WTC11 (cell line): ENCODE data around the gene IQCF2.

ENCODE experiments used
- CBFB ChIP-seq: sonication (generic); formaldehyde crosslinking; IDR thresholded peaks from 2 replicates; pipeline ENCODE4 v1.8.1; 2022; ENCODE audit warnings: mild to moderate bottlenecking, low read depth, missing genetic modification reagents
- NR2C2 ChIP-seq: sonication (generic); formaldehyde crosslinking; IDR thresholded peaks from 2 replicates; pipeline ENCODE4 v1.8.0; 2022; ENCODE audit warnings: mild to moderate bottlenecking, missing genetic modification reagents
- TP53 ChIP-seq: sonication (generic); formaldehyde crosslinking; IDR thresholded peaks from 2 replicates; pipeline ENCODE4 v1.8.1; 2023; ENCODE audit warnings: mild to moderate bottlenecking, missing genetic modification reagents
- TF ChIP-seq, protein P1 (sequence below): sonication (generic); formaldehyde crosslinking; conservative IDR thresholded peaks from 2 replicates; pipeline ENCODE4 v1.8.1; 2022; ENCODE audit warnings: mild to moderate bottlenecking, missing genetic modification reagents
- TF ChIP-seq, protein P2 (sequence below): sonication (generic); formaldehyde crosslinking; IDR thresholded peaks from 2 replicates; pipeline ENCODE4 v1.8.0; 2022; ENCODE audit warnings: mild to moderate bottlenecking, missing genetic modification reagents
- TF ChIP-seq, protein P3 (sequence below): sonication (generic); formaldehyde crosslinking; IDR thresholded peaks from 2 replicates; pipeline ENCODE4 v1.8.0; 2022; ENCODE audit warnings: missing genetic modification reagents
- TF ChIP-seq, protein P4 (sequence below): sonication (generic); formaldehyde crosslinking; IDR thresholded peaks from 2 replicates; pipeline ENCODE4 v1.8.0; 2022; ENCODE audit warnings: mild to moderate bottlenecking, missing genetic modification reagents
- TF ChIP-seq, protein P5 (sequence below): fragments of 200-600 bp; IDR thresholded peaks from 2 replicates; pipeline ENCODE4 v1.8.0; 2022; ENCODE audit warnings: antibody characterized with exemption
- TF ChIP-seq, protein P6 (sequence below): sonication (generic); formaldehyde crosslinking; conservative IDR thresholded peaks from 2 replicates; pipeline ENCODE4 v1.8.1; 2023; ENCODE audit warnings: mild to moderate bottlenecking, low read depth, missing genetic modification reagents, moderate library complexity

DNA sequence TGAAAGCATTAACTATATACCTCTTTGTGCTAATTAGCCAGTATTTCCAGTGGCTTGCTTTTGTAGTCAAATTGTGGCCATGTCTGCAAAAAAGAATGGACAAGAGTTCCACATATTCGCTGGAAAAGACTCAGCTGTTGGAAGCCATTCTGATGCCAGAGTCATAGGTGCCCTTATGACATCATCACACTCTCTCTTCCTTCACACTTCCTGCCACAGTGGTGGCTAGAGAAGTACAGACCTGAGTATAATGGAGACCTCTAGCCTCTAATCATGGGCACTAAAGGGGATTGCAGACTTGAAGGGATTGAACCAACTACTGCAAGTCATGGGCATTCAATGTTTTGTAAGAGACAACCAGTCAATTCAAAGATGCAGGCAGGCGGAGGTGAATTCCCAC, 44.0 kb upstream of the IQCF2 start:
- TF ChIP-seq, protein P1, sequence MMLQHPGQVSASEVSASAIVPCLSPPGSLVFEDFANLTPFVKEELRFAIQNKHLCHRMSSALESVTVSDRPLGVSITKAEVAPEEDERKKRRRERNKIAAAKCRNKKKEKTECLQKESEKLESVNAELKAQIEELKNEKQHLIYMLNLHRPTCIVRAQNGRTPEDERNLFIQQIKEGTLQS (CRISPR knock-in tag) = no peak
- TF ChIP-seq NR2C2 (CRISPR knock-in tag) (no peak), TP53 (no peak), CBFB (CRISPR knock-in tag) (no peak)
- TF ChIP-seq, protein P2, sequence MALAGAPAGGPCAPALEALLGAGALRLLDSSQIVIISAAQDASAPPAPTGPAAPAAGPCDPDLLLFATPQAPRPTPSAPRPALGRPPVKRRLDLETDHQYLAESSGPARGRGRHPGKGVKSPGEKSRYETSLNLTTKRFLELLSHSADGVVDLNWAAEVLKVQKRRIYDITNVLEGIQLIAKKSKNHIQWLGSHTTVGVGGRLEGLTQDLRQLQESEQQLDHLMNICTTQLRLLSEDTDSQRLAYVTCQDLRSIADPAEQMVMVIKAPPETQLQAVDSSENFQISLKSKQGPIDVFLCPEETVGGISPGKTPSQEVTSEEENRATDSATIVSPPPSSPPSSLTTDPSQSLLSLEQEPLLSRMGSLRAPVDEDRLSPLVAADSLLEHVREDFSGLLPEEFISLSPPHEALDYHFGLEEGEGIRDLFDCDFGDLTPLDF (CRISPR knock-in tag) = no peak
- TF ChIP-seq, protein P3, sequence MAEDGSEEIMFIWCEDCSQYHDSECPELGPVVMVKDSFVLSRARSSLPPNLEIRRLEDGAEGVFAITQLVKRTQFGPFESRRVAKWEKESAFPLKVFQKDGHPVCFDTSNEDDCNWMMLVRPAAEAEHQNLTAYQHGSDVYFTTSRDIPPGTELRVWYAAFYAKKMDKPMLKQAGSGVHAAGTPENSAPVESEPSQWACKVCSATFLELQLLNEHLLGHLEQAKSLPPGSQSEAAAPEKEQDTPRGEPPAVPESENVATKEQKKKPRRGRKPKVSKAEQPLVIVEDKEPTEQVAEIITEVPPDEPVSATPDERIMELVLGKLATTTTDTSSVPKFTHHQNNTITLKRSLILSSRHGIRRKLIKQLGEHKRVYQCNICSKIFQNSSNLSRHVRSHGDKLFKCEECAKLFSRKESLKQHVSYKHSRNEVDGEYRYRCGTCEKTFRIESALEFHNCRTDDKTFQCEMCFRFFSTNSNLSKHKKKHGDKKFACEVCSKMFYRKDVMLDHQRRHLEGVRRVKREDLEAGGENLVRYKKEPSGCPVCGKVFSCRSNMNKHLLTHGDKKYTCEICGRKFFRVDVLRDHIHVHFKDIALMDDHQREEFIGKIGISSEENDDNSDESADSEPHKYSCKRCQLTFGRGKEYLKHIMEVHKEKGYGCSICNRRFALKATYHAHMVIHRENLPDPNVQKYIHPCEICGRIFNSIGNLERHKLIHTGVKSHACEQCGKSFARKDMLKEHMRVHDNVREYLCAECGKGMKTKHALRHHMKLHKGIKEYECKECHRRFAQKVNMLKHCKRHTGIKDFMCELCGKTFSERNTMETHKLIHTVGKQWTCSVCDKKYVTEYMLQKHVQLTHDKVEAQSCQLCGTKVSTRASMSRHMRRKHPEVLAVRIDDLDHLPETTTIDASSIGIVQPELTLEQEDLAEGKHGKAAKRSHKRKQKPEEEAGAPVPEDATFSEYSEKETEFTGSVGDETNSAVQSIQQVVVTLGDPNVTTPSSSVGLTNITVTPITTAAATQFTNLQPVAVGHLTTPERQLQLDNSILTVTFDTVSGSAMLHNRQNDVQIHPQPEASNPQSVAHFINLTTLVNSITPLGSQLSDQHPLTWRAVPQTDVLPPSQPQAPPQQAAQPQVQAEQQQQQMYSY (CRISPR knock-in tag) = no peak
- TF ChIP-seq, protein P4, sequence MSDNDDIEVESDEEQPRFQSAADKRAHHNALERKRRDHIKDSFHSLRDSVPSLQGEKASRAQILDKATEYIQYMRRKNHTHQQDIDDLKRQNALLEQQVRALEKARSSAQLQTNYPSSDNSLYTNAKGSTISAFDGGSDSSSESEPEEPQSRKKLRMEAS (CRISPR knock-in tag) = no peak
- TF ChIP-seq, protein P5, sequence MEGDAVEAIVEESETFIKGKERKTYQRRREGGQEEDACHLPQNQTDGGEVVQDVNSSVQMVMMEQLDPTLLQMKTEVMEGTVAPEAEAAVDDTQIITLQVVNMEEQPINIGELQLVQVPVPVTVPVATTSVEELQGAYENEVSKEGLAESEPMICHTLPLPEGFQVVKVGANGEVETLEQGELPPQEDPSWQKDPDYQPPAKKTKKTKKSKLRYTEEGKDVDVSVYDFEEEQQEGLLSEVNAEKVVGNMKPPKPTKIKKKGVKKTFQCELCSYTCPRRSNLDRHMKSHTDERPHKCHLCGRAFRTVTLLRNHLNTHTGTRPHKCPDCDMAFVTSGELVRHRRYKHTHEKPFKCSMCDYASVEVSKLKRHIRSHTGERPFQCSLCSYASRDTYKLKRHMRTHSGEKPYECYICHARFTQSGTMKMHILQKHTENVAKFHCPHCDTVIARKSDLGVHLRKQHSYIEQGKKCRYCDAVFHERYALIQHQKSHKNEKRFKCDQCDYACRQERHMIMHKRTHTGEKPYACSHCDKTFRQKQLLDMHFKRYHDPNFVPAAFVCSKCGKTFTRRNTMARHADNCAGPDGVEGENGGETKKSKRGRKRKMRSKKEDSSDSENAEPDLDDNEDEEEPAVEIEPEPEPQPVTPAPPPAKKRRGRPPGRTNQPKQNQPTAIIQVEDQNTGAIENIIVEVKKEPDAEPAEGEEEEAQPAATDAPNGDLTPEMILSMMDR = no peak
- TF ChIP-seq, protein P6, sequence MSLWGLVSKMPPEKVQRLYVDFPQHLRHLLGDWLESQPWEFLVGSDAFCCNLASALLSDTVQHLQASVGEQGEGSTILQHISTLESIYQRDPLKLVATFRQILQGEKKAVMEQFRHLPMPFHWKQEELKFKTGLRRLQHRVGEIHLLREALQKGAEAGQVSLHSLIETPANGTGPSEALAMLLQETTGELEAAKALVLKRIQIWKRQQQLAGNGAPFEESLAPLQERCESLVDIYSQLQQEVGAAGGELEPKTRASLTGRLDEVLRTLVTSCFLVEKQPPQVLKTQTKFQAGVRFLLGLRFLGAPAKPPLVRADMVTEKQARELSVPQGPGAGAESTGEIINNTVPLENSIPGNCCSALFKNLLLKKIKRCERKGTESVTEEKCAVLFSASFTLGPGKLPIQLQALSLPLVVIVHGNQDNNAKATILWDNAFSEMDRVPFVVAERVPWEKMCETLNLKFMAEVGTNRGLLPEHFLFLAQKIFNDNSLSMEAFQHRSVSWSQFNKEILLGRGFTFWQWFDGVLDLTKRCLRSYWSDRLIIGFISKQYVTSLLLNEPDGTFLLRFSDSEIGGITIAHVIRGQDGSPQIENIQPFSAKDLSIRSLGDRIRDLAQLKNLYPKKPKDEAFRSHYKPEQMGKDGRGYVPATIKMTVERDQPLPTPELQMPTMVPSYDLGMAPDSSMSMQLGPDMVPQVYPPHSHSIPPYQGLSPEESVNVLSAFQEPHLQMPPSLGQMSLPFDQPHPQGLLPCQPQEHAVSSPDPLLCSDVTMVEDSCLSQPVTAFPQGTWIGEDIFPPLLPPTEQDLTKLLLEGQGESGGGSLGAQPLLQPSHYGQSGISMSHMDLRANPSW = no peak
